Mesenteric fat pad (tissue), 1 donor: ENCODE measurements around the gene HCLS1. TPM values are rescaled to one million over a fixed set of nuclear protein-coding genes. Genes with fewer than 3 reads are reported as not detected.
"Not testable (repeated sequence)": the region's sequence is repeated elsewhere in the genome, so short reads cannot be mapped to it uniquely, and the experiment has no call there.

Source experiments
- DNase-seq: peaks from one replicate; pipeline ENCODE4 v3.0.0-alpha.2; 2020; ENCODE audit warnings: low spot score
- long read RNA-seq: library from polyadenylated mRNA; unstranded; transcript quantifications from one replicate; pipeline ENCODE4 v2.0.0, GENCODE V29; 2020
- total RNA-seq: library from RNA; stranded (reverse); fragmentation: NEBNext Ultra II Directional; extraction: Animal tissue kit (Norgen Biotek cat#: 25700); gene quantifications from one replicate; pipeline ENCODE4 v1.2.1, GENCODE V29; 2021
- donor health status: DM: yes; HTN: yes; CAD: no.

The HCLS1 gene, protein sequence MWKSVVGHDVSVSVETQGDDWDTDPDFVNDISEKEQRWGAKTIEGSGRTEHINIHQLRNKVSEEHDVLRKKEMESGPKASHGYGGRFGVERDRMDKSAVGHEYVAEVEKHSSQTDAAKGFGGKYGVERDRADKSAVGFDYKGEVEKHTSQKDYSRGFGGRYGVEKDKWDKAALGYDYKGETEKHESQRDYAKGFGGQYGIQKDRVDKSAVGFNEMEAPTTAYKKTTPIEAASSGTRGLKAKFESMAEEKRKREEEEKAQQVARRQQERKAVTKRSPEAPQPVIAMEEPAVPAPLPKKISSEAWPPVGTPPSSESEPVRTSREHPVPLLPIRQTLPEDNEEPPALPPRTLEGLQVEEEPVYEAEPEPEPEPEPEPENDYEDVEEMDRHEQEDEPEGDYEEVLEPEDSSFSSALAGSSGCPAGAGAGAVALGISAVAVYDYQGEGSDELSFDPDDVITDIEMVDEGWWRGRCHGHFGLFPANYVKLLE
- total RNA-seq: 82.1 TPM
- long read RNA-seq, transcript HCLS1-201 (14 exons, 2,000 nt): major isoform, 291 of 350 reads
- long read RNA-seq, transcript HCLS1-205 (9 exons, 2,710 nt): minor isoform, 5 of 350 reads
- long read RNA-seq, partial matches to known transcripts: 29 of 350 reads
- long read RNA-seq, other reads (novel, unspliced or antisense): 23 of 350 reads

DNA sequence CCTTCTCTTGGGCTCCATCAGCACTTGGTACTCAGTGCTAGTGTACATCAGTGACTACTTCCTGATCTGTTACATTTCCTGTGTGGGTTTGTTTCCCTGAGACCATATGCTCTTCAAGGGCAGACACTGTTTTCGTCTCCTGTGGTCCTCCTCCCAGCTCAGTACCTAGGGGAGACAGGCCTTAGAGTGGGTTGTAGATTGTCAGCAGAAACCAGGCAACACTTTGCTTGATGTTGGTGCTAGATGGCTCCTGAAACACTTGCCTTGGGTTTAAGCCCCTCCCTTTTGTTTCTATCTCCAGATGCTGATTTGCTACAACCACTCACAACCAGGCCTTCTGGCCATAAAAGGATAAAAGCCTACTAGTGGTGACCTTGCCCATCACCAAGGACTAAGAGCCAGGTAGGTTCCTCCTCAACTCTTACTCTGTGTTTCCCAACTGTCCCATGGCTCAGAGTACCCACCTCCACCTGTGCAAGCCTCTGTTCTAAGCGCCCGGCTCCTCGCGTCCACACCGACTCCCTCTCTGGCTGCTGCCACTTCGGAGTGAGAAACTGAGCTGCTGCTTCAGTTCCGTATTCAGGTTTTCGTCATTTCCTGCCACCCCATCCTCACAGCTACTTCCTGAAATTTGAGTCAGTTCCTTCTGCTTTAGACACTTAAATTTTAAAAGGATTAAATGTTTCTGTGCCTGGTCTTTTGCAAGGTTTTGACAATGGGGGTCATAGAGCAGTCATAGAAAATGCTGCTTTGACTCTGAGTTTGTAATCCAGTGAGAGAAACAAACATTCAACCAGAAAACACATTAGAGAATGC, at the start of gene HCLS1:
HCLS1 (minus strand) TSS at position 548 of the 816 bp plus-strand sequence. CDS start 2,556 bp downstream, outside the sequence.
- no peak for DNase-seq

DNA sequence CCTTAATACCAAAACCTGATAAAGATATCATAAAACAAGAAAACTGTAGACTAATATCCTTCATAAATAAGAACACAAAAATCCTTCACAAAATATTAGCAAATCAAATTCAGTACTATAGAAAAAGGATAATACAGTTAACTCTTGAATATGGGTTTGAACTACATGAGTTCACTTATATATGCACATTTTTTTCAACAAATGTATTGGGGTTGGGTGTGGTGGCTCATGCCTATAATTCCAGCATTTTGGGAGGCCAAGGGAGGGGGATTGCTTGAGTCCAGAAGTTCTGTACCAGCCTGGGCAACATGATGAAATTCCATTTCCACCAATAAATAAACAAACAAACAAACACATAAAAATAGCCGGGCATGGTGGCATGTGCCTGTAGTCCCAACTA, 49.6 kb upstream of the HCLS1 start:
- DNase-seq: no peak

DNA sequence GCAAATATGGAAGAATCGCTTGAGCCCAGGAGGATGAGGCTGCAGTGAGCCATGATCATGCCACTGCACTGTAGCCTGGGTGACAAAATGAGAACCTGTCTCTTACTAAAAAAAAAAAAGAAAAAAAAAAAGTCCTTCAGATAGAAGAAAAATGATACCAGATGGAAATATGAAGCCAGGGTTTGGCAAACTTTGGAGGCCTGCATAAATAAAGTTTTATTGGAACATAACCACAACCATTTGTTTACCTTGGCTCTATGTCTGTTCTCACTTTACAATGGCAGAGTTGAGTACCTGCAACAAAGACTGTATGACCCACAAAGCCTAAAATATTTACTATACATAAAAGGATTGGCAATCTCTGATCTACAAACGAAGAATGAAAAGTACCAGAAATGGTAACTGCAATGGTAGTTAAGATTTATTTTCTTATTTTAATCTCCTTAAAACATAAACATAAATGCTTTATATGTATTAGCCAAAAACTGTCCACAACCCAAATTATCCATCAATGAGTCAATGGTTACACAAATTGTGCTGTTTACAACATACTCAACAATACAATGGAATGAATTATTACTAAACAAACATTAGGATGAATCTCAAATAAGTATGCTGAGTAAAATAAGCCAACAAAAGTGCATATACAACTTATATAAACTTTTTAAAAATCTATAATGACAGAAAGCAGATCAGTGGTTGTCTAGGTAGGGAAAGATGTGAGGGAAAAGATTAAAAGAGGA, 47.0 kb upstream of the HCLS1 start:
- DNase-seq: no peak

DNA sequence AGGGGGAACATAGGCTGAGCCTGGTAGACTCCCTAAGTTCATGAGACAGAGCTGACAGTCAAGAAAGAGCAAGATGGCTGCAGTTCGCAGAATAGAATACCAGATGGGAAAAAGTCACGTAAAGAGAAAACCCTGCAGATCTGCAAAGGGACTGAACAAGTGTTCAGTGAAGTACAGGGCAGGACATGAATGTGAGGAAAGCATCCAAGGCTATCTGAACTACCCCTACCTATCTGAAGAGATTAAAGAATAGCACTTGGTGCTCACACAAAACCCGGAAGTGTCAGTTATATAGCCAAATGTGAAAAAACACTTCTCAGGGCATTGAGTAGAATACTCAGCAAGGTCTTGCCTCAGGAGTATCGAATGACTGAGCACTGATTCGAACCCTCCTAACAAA, 44.8 kb upstream of the HCLS1 start:
- no peak for DNase-seq

DNA sequence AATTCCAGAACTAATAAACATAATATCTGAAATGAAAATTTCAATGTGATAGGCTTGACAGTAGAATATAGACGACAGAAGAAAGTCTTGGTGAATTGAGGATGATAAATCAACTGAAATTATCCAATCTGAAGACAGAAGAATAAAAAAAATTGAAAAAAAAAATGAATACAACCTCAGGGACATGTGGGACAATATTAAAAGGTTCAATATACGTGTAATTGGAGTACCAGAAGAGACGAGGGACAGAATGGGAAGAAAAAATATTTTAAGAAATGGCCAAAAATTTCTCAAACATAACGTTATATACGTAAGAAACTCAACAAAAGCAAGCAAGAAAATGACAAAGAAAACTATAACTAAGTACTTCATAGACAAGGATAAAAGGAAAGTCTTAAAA, 43.3 kb upstream of the HCLS1 start:
- no peak for DNase-seq

DNA sequence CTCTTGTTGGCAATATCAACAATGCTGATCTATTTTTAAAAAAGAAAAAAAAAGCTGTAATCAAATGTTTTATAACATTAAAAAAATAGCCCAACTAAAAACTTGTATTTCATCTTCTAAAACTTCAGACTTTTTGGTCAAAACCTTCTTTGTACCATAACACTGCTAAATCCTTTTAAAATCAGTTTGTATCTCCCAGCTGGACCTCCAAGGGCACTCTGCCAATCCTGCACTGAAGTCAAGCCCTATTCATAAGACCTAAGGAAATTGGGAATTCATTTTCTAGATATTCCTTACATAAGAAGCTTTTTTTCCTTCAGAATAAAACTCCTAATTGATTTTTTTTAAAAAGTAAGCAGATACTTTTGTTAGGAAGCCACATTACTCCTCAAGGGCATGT, 38.2 kb upstream of the HCLS1 start:
- DNase-seq: no peak

DNA sequence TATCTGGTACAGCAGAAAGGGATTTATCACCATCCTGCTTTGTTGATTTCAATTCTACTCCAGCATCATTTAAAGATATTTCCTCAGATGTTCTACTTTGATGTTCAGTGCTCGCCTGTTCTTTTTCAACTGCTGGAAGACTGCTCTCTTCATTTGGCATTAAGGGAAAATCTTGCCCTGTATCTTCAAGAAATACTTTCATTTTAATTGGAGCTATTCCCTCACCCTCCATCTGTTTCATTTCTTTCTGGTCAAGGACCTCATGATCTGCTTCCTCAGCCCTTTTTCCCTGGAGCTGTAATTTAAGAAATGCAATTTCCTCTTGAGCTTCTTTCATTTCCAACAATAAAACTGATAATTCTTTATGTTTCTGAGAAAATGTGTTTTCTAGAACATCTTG, 37.8 kb upstream of the HCLS1 start:
- no peak for DNase-seq

DNA sequence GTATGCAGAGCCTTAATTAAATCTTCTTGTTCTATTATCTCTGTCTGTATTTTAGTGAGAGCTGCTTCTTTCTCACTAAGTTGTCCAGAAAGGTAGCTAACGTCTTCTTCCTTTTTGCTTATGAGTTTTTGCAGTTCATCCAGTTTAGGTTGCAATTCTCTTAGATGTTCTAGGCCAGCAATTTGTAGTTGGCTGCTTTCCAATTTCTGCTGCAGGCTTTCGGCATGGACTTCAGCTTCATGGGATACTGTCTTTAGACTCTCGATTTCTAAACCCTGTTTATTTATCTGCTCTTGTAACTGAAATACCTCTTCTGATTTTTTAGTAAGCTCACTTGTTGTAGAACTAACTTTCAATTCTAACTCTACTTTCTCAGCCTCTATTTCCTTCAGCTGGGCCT, 35.5 kb upstream of the HCLS1 start:
- no peak for DNase-seq

DNA sequence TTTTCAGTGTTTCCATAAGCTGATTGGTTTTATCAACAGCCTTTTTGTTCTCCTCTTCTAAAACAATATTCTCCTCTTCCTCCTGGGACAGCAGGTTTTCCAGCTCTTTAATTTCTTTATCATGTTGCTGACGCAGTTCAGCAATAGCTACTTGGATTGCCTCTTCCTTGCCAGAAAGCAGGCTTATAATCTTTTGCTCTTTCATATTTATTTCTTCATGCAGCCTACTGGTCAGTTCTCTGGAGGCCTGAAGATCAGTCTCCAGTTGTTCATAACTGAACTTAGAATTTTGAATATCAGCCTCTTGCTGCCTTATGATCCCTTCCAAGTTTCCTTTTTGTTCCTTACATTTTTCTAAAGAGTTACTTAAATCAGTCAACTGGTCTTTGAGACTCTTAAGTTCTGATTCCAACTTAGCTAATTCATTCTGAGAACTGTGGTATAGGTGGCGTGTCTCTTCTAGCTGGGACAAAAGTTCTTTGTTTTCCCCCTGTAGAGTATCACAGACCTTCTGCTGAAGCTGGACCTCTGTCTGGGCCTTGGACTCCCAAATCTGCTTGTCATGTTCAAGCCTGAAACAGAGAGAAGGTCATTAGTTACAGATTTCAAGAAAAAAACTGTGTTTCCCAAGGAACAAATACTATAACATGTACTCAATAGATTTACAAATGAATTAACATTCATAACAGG, 31.5 kb upstream of the HCLS1 start:
- no peak for DNase-seq

DNA sequence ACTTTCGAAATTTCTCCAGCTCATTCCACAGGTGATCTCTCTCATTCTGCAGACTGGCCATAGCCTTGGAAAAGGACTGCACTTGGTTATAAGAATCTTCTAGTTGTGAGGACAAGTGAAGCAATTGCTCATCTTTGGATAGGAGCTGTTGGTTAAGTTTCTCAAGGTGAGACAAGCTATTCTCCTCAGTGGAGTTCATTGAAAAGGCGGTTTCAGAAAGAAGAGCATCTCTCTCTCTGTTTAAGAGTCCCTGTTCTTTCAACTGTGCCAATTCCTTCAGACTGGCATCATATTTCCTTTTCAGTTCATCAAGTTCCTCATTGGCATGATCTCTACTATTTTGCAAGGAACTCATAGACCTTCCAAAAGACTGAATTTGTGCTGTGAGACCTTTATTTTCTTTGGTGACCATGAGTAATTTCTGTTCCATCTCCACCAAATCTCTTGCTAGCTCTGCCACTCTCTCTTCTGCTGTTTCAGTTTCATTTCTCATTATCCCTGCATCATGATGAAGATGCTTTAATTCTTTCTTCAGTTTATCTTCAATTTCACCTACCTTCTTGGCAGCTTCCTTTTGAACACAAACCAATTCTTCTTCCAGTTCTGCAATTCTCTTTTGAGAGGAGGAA, 30.2 kb upstream of the HCLS1 start:
- no peak for DNase-seq

DNA sequence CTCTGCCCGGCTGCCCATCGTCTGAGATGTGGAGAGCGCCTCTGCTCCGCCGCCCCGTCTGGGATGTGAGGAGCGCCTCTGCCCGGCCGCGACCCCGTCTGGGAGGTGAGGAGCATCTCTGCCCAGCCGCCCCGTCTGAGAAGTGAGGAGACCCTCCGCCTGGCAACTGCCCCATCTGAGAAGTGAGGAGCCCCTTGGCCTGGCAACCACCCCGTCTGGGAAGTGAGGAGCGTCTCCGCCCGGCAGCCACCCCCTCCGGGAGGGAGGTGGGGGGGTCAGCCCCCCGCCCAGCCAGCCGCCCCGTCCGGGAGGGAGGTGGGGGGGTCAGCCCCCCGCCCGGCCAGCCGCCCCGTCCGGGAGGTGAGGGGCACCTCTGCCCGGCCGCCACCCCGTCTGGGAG, 28.0 kb upstream of the HCLS1 start:
- DNase-seq: not testable (repeated sequence)

DNA sequence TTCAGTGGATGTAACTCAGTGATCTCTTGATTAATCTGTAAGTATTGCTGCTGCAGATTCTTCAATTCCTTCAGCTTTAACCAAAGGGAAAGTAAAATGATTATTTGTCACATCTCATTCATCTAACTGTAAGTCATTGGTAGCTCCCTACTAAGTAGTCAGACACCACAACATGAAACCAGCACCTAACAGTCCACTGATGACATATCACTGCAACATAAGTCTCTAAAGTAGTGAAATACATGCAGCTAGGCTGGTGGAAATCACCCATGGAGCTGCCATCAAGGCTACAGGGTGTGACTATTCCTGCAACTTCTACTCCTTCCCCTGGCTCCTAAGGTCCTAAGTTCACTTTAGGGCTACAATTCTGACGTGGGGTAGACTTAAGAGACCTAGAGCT, 21.1 kb upstream of the HCLS1 start:
- no peak for DNase-seq

DNA sequence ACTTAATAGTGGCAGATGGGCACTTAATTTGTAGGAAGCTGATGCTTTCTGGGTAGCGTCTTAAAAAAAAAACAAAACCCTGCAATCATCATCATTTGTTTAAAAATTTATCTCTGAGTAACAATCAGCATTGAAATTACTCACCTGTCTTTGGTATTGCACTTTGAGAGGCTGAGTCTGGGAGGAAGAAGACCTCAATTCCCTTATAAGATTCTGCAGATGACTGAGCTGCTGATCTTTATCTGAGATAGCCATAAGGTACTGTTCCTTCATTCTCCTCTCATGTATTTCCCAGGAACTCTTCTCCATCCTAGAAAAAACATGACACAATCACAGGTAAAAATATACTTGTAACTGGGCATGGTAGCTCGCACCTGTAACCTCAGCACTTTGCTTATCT, 16.4 kb upstream of the HCLS1 start:
- no peak for DNase-seq

DNA sequence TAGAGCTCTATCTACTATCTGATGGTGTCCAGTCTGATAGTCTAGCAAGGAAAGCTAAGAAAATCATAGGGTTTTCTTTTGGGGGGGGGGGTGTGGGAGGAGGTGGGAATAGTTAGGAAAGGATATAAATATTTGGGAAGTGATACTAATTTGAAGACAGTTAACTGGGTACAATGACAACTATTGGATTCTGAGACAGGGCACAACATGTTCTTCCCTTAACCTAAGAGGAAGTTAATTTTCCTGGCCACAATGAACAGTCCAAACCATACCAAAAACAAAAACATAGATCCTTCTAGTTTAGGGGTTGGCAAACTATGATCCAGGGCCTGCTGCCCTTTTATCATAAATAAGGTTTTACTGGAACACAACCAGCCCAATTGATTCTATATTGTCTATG, 10.0 kb upstream of the HCLS1 start:
- DNase-seq: no peak

DNA sequence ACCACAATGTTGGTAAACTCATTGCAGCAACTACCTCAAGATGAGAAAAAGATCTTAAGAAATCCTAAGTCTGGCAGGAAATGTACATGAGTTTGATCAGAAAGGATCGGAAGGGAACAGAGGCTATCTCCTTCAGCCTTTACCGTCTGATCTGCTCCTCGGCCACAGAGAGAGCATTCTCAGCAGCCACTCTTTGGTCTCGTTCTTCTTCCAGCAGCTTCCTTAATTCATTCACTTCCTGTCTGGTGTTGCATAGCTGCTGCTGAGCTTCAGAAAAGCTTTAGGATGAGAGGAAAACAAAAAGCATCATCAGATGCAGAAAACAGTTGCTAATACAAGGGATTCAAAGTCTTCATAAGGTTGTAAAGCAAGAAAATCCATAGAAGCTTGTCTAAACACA, 6.6 kb upstream of the HCLS1 start:
- DNase-seq: no peak

DNA sequence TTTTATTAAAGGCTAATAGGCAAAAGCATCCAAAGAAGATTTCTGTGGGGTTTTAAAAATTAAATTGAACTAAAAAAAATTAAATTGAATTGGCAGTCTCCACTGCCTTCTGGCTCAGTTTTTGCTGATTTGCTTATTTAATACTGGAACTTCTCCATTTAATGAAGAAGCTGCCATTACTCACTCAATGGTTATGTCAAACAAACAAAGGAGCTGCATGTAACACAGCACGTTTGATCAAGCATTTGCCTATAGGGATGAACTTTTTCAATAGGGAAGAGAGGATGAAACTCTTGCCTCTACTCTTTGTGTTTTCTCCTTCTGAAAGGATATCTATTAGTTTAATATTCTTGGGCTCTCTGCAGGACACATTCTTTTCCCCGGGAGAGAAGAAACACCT, 4.8 kb upstream of the HCLS1 start:
- no peak for DNase-seq

DNA sequence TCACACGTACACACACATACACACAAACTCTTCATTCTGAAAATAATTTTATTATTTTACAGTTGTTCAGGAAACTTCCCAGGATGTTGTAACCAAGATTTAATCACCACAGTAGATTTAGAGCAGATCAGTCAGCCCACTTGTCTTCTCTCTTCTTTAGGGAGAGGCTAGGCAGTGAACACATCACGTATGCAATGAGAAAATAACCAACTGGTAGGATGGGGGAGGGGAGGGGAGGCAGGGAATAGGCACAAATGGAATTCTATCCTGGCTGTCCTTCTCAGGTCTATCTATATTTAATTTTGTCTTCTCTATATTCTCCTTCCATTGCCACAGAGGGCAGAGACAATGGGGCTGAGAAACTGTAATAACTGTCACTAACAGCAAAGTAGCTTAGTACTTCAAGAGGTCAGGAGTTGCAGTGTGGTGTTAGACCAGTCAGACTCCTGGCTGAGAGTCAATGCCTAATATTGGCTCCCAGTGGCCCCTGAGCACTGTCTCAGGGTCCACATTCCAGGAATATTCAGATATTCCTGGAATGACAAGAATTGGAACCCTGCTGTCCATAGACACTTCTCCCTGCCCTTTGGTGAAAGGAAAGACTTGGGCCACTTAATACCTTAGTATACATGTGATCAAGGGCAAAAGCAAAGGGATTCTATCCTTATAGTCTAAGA, 2.6 kb upstream of the HCLS1 start:
- DNase-seq: no peak

DNA sequence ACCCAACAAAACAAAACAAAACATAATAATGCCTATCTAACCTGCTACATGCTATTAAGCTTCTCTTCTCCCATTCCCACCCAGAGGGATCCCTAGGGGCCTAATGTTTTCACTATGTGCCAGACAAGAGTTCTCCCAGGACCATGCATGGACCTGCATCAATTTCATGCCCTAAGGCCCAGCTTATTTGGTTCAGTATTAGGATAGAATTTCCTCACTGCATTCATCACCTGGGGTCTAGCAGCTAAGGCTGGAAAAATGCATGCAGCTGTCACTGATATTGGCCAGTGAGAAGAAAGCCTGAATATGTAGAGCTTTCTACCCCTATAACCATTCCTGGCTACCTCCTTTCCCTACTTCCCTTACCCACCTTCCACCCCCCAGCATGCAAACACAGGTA, 2.0 kb upstream of the HCLS1 start:
- no peak for DNase-seq

DNA sequence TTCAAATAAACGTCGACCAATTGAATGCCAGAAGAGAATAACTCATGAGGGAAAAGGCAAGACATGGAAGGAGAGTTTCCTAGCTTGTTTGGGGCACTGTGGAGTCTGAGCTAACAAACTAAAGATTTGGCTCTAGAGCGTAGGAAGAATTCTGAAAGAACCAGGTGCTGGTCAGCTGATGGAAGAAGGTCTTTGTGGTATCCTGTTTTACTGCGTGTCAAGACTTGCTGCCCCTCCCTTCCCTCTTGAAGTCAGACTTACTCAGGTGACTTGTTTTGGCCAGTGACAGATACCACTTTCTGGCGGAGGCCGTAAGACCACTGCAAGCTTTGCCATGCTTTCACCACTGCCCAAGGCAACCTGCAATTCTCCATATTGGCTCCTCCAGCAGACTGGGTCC, 673 bp upstream of the HCLS1 start:
- no peak for DNase-seq

DNA sequence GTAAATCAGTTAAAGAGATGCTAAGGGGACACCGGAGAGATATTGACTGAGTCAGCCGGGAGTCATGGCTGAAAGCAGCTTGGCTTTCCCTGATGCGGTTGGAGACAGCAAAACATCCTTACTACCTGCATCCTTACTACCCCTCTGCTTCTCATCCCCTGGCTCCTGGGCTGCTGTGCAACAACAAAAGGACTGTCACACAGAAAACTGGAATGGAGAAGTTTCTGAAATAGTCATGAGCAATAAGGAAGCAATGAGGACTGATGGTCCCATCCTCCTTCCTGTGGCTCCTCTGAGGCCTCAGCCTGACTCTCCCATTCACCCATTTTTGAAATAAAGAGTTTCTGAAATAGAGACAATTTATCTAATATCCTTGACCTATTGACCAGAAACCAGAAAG, 1.1 kb downstream of the HCLS1 start:
- no peak for DNase-seq
